Adrenal gland (tissue), 12 donors: Measurements from ENCODE around the gene PLA2G2F. TPM values are rescaled to one million over a fixed set of nuclear protein-coding genes. Genes with fewer than 3 reads are reported as not detected.

Experiments used
- DNase-seq, 7 donors: peaks; one replicate each; pipeline ENCODE4 v3.0.0-alpha.2; 2019 to 2020
- H3K27ac ChIP-seq, 5 donors: fragments of 200-600 bp; sonication (generic) in 4 of 5; 1 replicate in 3 of 5; 2 replicates in 2 of 5; pipeline versions ENCODE4 v1.5.1 to v1.8.0; 2016 to 2020; ENCODE audit warnings: mild to moderate bottlenecking in 1 of 5
- H3K27me3 ChIP-seq: fragments of 200-600 bp; 2 replicates; pipeline ENCODE4 v1.8.0; 2021
- H3K36me3 ChIP-seq, 2 donors: fragments of 200-600 bp; replicated peaks in 1 of 2; 1 replicate in 1 of 2; 2 replicates in 1 of 2; pipeline versions ENCODE4 v1.5.1 to v1.8.0; 2018 to 2022
- H3K4me1 ChIP-seq, 2 donors: fragments of 200-600 bp; replicated peaks in 1 of 2; 1 replicate in 1 of 2; 2 replicates in 1 of 2; pipeline versions ENCODE4 v1.5.1 to v1.8.0; 2018 to 2021
- H3K4me3 ChIP-seq, 4 donors: fragments of 200-600 bp; sonication (generic) in 3 of 4; one replicate each; pipeline ENCODE4 v1.5.1; 2016 to 2018
- H3K9me3 ChIP-seq, 3 donors: fragments of 200-600 bp; sonication (generic) in 1 of 3; replicated peaks in 1 of 3; 1 replicate in 2 of 3; 2 replicates in 1 of 3; pipeline versions ENCODE4 v1.5.1 to v1.8.0; 2016 to 2021
- CTCF ChIP-seq, 6 experiments: fragments of 450-650 bp in 4 of 6; fragments of 200-600 bp in 2 of 6; sonication (generic) in 1 of 6; IDR thresholded peaks; 1 replicate in 5 of 6; 2 replicates in 1 of 6; pipeline versions ENCODE4 v1.5.1 to v1.8.0; 2016 to 2021; ENCODE audit warnings: antibody characterized with exemption in 6 of 6, mild to moderate bottlenecking in 2 of 6, moderate library complexity in 1 of 6
- POLR2A ChIP-seq, 2 donors: fragments of 450-650 bp; IDR thresholded peaks; one replicate each; pipeline ENCODE4 v1.6.1; 2017; ENCODE audit warnings: antibody characterized with exemption in 2 of 2, mild to moderate bottlenecking in 2 of 2, moderate library complexity in 1 of 2
- WGBS, 4 donors: extraction: QIAGEN DNeasy Blood & Tissue Kit in 2 of 4; methylation state at CpG; one replicate each; pipeline versions ENCODE4 v1.1.5 to v1.1.7; 2013 to 2017; 5-methylcytosine and 5-hydroxymethylcytosine counted together
- intact Hi-C, 2 donors: fragments of 100-400 bp; cut with DNase I; formaldehyde crosslinking; loops; one replicate each; pipeline versions ENCODE4 v1.14.1 to v1.15.0; 2022 to 2023
- polyA plus RNA-seq, 3 donors: library from polyadenylated mRNA; stranded (reverse); fragments of 200-250 nt in 2 of 3; fragments of 350-450 nt in 1 of 3; fragmentation: Illumina TruSeq in 1 of 3; extraction: RNeasy Lipid Tissue Mini Kit (QIAGEN cat#74804) in 1 of 3; gene quantifications; one replicate each; pipeline ENCODE4 v1.2.3, GENCODE V29; 2013 to 2014
- total RNA-seq, 9 donors: library from RNA; depleted of rRNA in 4 of 9; stranded (reverse); fragments of >200 nt in 4 of 9; fragments of 120-200 nt in 1 of 9; fragmentation: NEBNext Ultra II Directional in 1 of 9; extraction: Animal tissue kit (Norgen Biotek cat#: 25700) in 1 of 9; gene quantifications; one replicate each; pipeline versions ENCODE4 v1.1.0 to v1.2.4, GENCODE V29; 2013 to 2023
- donor health status: healthy with polysubstance abuse.
- donor health status: Bipolar disorder and iron deficiency.
- donor health status: DM: yes; HTN: yes; CAD: no.
- donor health status: DM: no; HTN: no; CAD: no.
- donor health status: DM: no; HTN: no; CAD: no.
- donor health status: DM: yes; HTN: yes; CAD: no.

PLA2G2F gene
- total and polyA plus RNA-seq, 12 donors = 0.08 TPM; not detected in 11

GRCh38 chr1:20158358-20159070, 19.4 kb downstream of the PLA2G2F start:
- peaks cover 0 to 14% (median 0%) of the 10 kb centered on the region in 3 donors for H3K9me3 ChIP-seq
- H3K4me1 ChIP-seq = no peaks in the 10 kb centered on the region
- 79 to 94% (median 86%) methylated on average over 6 to 7 of the region's 7 CpGs for WGBS, 4 donors
- no peaks in the 10 kb centered on the region for H3K36me3 ChIP-seq
- DNase-seq = no peak
- intact Hi-C loops = no loop called here
- H3K4me3 ChIP-seq = no peak overlapping the region
- H3K27ac ChIP-seq = no peak overlapping the region
- no peak for TF ChIP-seq CTCF (IDR thresholded peaks at IDR 0.05)
- no peak for TF ChIP-seq POLR2A (IDR thresholded peaks at IDR 0.05)
- no peaks in the 10 kb centered on the region for H3K27me3 ChIP-seq

- peaks cover 0 to 14% (median 0%) of the 10 kb centered on the region in 3 donors for H3K9me3 ChIP-seq
- H3K36me3 ChIP-seq = no peaks in the 10 kb centered on the region
- TF ChIP-seq CTCF (IDR thresholded peaks at IDR 0.05) (no peak), POLR2A (IDR thresholded peaks at IDR 0.05) (no peak)
- no peaks in the 10 kb centered on the region for H3K4me1 ChIP-seq
- H3K27ac ChIP-seq = no peak overlapping the region
- intact Hi-C loops = no loop called here
- DNase-seq = no peak
- no peak overlapping the region for H3K4me3 ChIP-seq
- WGBS, 4 donors = 56 to 79% (median 66%) methylated on average over 1 of the region's 1 CpG
- no peaks in the 10 kb centered on the region for H3K27me3 ChIP-seq
These were observed 20.9 kb downstream of the PLA2G2F start for GRCh38 chr1:20160034-20160433.

GRCh38 chr1:20164694-20165202, 25.6 kb downstream of the PLA2G2F start:
- TF ChIP-seq POLR2A (IDR thresholded peaks at IDR 0.05) (no peak), CTCF (IDR thresholded peaks at IDR 0.05) (no peak)

GRCh38 chr1:20165522-20165951, 26.4 kb downstream of the PLA2G2F start:
- intact Hi-C loops = no loop called here
- H3K27me3 ChIP-seq = no peaks in the 10 kb centered on the region
- peaks cover 0 to 8% (median 0%) of the 10 kb centered on the region in 3 donors for H3K9me3 ChIP-seq
- peak overlapping the region in 1 of 5 donors; percentile 75 for H3K27ac ChIP-seq
- 79 to 84% (median 83%) methylated on average over 15 to 16 of the region's 16 CpGs for WGBS, 4 donors
- no peaks in the 10 kb centered on the region for H3K36me3 ChIP-seq
- H3K4me1 ChIP-seq = no peaks in the 10 kb centered on the region
- H3K4me3 ChIP-seq = no peak overlapping the region
- no peak for TF ChIP-seq POLR2A (IDR thresholded peaks at IDR 0.05)
- peak in 4 of 6 experiments; percentile 14 to 40 (median 26) for TF ChIP-seq CTCF (IDR thresholded peaks at IDR 0.05)
- DNase-seq = no peak

More at GRCh38 chr1:20164694-20165202, 25.6 kb downstream of the PLA2G2F start:
- DNase-seq = peak; percentile 44 to 83 (median 65)
- Histone ChIP-seq H3K36me3 (no peaks in the 10 kb centered on the region), H3K9me3 (peaks cover 0 to 14% (median 0%) of the 10 kb centered on the region in 3 donors), H3K27ac (peak overlapping the region in 1 of 5 donors; percentile 75), H3K4me1 (no peaks in the 10 kb centered on the region), H3K27me3 (no peaks in the 10 kb centered on the region), H3K4me3 (no peak overlapping the region)
- intact Hi-C loops = no loop called here
- 59 to 80% (median 70%) methylated on average over 15 of the region's 15 CpGs for whole genome bisulfite sequencing, 4 donors
